ENCODE data around the gene HNRNPA1. TPM values are rescaled to one million over a fixed set of nuclear protein-coding genes. Genes with fewer than 3 reads are reported as not detected.
A peak's percentile ranks its signal among the peaks of the same experiment; 100 is the strongest.

HNRNPA1 gene
- total and polyA plus RNA-seq, 9 of the 15 experiments (the other 6 are each of a cell fraction or from before 2014, with no cell fraction given), result 1,166 to 2,703 (median 1,815) TPM

- TF ChIP-seq DACH1 (IDR thresholded peaks at IDR 0.05; ENCODE audit: partially characterized antibody) (no peak), TBP (optimal IDR thresholded peaks at IDR 0.05; ENCODE audit: low read depth, low read length) (no peak), SIN3B (IDR thresholded peaks at IDR 0.05; ENCODE audit: low read depth) (no peak), NCOA1 (IDR thresholded peaks at IDR 0.05; ENCODE audit: low read depth) (0 out of 2 replicates have a peak, but pooled peaks have one; percentile 49), SMARCC2 (IDR thresholded peaks at IDR 0.05; ENCODE audit: low read depth) (peak; percentile 44; the same call in 1 of the 2 replicates), ZEB2 (IDR thresholded peaks at IDR 0.05) (0 out of 2 replicates have a peak, but pooled peaks have one; percentile 12), ZNF444 (CRISPR knock-in tag; IDR thresholded peaks at IDR 0.05) (no peak), CREB1 (IDR thresholded peaks at IDR 0.05) (0 out of 2 replicates have a peak, but pooled peaks have one; percentile 47), CREB1 (CRISPR knock-in tag; IDR thresholded peaks at IDR 0.05) (no peak), ZNF586 (CRISPR knock-in tag; conservative IDR thresholded peaks at IDR 0.05) (no peak), ZFPM2 (CRISPR knock-in tag; IDR thresholded peaks at IDR 0.05) (no peak), MYC (IDR thresholded peaks at IDR 0.05; ENCODE audit: low read depth, low read length) (no peak), MYC (CRISPR knock-in tag; IDR thresholded peaks at IDR 0.05; ENCODE audit: borderline replicate concordance, low read depth) (no peak), SREBF1 (IDR thresholded peaks at IDR 0.05; ENCODE audit: borderline replicate concordance, low read depth, low read length) (no peak), ZC3H11A (IDR thresholded peaks at IDR 0.05; ENCODE audit: low read depth, low read length) (no peak), TSHZ1 (CRISPR knock-in tag; IDR thresholded peaks at IDR 0.05) (no peak), SMC3 (conservative IDR thresholded peaks at IDR 0.05; ENCODE audit: insufficient read depth, low read depth, low read length) (no peak), MECOM (CRISPR knock-in tag; IDR thresholded peaks at IDR 0.05) (peak; percentile 89), MYNN (IDR thresholded peaks at IDR 0.05) (peak; percentile 55; the same call in 1 of the 2 replicates), MYNN (CRISPR knock-in tag; IDR thresholded peaks at IDR 0.05) (no peak), PTRF (tag; IDR thresholded peaks at IDR 0.05) (no peak)
- TF ChIP-seq, protein P1, sequence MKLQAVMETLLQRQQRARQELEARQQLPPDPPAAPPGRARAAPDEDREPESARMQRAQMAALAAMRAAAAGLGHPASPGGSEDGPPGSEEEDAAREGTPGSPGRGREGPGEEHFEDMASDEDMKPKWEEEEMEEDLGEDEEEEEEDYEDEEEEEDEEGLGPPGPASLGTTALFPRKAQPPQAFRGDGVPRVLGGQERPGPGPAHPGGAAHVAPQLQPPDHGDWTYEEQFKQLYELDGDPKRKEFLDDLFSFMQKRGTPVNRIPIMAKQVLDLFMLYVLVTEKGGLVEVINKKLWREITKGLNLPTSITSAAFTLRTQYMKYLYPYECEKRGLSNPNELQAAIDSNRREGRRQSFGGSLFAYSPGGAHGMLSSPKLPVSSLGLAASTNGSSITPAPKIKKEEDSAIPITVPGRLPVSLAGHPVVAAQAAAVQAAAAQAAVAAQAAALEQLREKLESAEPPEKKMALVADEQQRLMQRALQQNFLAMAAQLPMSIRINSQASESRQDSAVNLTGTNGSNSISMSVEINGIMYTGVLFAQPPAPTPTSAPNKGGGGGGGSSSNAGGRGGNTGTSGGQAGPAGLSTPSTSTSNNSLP (IDR thresholded peaks at IDR 0.05; ENCODE audit: borderline replicate concordance, low read depth, low read length), result peak; percentile 41; the same call in 1 of the 2 replicates
- TF ChIP-seq, protein P2, sequence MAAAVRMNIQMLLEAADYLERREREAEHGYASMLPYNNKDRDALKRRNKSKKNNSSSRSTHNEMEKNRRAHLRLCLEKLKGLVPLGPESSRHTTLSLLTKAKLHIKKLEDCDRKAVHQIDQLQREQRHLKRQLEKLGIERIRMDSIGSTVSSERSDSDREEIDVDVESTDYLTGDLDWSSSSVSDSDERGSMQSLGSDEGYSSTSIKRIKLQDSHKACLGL (CRISPR knock-in tag; IDR thresholded peaks at IDR 0.05; ENCODE audit: borderline replicate concordance, poor library complexity, severe bottlenecking), result no peak
- TF ChIP-seq, protein P3, sequence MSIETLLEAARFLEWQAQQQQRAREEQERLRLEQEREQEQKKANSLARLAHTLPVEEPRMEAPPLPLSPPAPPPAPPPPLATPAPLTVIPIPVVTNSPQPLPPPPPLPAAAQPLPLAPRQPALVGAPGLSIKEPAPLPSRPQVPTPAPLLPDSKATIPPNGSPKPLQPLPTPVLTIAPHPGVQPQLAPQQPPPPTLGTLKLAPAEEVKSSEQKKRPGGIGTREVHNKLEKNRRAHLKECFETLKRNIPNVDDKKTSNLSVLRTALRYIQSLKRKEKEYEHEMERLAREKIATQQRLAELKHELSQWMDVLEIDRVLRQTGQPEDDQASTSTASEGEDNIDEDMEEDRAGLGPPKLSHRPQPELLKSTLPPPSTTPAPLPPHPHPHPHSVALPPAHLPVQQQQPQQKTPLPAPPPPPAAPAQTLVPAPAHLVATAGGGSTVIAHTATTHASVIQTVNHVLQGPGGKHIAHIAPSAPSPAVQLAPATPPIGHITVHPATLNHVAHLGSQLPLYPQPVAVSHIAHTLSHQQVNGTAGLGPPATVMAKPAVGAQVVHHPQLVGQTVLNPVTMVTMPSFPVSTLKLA (conservative IDR thresholded peaks at IDR 0.05), result no peak
These were observed 18.1 kb upstream of the HNRNPA1 start (continued) for GRCh38 chr12:54262403-54262925.

All from K562 (cell line).